ENCODE measurements around the gene TOPAZ1. TPM values are rescaled to one million over a fixed set of nuclear protein-coding genes. Genes with fewer than 3 reads are reported as not detected.

Gene TOPAZ1
- polyA plus RNA-seq, 3 donors, result not detected

DNA sequence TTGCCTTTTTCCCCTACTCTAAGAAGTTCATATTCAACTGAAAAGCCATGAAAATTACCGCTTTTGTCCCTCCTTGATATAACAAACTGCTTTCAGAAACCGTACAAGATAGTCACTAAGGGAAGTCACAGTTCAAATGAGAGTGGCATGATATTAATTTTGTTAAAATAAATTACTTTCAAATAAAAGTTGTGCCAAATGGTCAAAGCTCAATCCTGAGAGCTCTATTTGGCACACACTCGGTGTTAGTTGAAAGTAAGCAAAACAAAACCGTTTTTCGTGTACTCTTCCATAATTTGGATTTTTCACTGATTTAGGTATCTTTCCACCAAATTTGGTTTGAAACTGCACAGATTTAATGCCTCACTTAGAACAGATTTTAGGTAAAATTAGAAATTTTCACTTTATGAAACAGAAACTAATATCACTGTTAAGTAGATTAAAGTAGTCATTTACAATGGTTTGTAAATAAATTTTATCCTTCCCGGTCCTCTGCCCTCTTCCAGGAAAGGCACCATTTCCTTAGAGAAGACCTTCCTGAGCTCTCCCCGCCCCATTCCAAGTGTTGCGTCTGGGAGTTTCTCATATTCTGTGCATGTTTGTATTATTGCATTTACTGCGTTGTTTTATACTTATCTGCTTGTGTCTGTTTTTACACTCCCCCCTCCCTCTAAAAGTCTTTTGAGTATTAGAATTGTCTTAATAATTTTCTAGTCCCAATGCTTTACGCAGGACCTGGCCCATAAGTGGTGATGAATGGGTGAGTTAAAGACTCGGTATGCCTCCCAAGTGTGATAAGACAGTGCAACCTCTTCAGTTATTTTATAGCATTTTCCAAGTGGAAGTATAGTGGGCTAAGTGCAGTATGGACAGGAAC is 97.7 kb downstream of the TOPAZ1 start:
- Mint-ChIP-seq H3K4me1 (peaks cover 24% of the 10 kb centered on the region), H3K9me3 (no peaks in the 10 kb centered on the region), H3K4me3 (peak overlapping the region; percentile 99), H3K27ac (peak overlapping the region; percentile 97 to 99 (median 98)), H3K36me3 (peaks cover 1 to 3% of the 10 kb centered on the region in 2 donors), H3K27me3 (ENCODE audit: low read depth in 3 of 3) (peaks cover 0 to 2% (median 0%) of the 10 kb centered on the region in 3 donors)
- H2AFZ ChIP-seq (ENCODE audit: insufficient read depth, low read depth, low read length, poor library complexity, severe bottlenecking), result peak overlapping the region; percentile 83
- H3K36me3 ChIP-seq (replicated peaks in 1 of 2; ENCODE audit: control insufficient read depth in 1 of 2, insufficient read depth in 2 of 2, low read length in 2 of 2), result no peaks in the 10 kb centered on the region
- H4K20me1 ChIP-seq (ENCODE audit: insufficient read depth, low read length), result no peaks in the 10 kb centered on the region
- H3K9me3 ChIP-seq (replicated peaks in 1 of 2; ENCODE audit: control insufficient read depth in 1 of 2, insufficient read depth in 1 of 2, low read length in 2 of 2), result no peaks in the 10 kb centered on the region
- H3K27me3 ChIP-seq (ENCODE audit: control insufficient read depth in 2 of 2, insufficient read depth in 2 of 2, low read length in 2 of 2), result no peaks in the 10 kb centered on the region
- H3K27ac ChIP-seq (ENCODE audit: low read depth in 1 of 2, low read length in 2 of 2), result peak overlapping the region in 1 of 2 donors; percentile 98
- no peak for DNase-seq
- peaks cover 14 to 17% of the 10 kb centered on the region in 2 donors for H3K4me1 ChIP-seq (ENCODE audit: control insufficient read depth in 1 of 2, insufficient read depth in 2 of 2, low read length in 2 of 2)
- H3K4me3 ChIP-seq (replicated peaks in 1 of 3; ENCODE audit: low read depth in 2 of 3, low read length in 3 of 3), result peak overlapping the region; percentile 89 to 92 (median 91)
- 17% methylated on average over 3 of the region's 11 CpGs for WGBS (ENCODE audit: insufficient coverage)
- H3K9ac ChIP-seq (ENCODE audit: insufficient read depth, low read length, poor library complexity, severe bottlenecking), result peak overlapping the region; percentile 86
- intact Hi-C loops (cut with micrococcal nuclease), result loop anchor here (5.0 to 10.0 kb wide), 5 partner anchors 95 to 425 kb away; partner anchors contain the start of genes KIAA1143 (in 1 of the 2) and KIF15 (in 1 of the 2)
- peak overlapping the region; percentile 95 for H3K4me2 ChIP-seq (replicated peaks; ENCODE audit: extremely low read depth, low read length, poor library complexity, severe bottlenecking)
- TF ChIP-seq, protein P1, sequence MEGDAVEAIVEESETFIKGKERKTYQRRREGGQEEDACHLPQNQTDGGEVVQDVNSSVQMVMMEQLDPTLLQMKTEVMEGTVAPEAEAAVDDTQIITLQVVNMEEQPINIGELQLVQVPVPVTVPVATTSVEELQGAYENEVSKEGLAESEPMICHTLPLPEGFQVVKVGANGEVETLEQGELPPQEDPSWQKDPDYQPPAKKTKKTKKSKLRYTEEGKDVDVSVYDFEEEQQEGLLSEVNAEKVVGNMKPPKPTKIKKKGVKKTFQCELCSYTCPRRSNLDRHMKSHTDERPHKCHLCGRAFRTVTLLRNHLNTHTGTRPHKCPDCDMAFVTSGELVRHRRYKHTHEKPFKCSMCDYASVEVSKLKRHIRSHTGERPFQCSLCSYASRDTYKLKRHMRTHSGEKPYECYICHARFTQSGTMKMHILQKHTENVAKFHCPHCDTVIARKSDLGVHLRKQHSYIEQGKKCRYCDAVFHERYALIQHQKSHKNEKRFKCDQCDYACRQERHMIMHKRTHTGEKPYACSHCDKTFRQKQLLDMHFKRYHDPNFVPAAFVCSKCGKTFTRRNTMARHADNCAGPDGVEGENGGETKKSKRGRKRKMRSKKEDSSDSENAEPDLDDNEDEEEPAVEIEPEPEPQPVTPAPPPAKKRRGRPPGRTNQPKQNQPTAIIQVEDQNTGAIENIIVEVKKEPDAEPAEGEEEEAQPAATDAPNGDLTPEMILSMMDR (IDR thresholded peaks at IDR 0.05), result no peak
- peaks cover 38% of the 10 kb centered on the region for H3K79me2 ChIP-seq (ENCODE audit: insufficient read depth, low read length)

DNA sequence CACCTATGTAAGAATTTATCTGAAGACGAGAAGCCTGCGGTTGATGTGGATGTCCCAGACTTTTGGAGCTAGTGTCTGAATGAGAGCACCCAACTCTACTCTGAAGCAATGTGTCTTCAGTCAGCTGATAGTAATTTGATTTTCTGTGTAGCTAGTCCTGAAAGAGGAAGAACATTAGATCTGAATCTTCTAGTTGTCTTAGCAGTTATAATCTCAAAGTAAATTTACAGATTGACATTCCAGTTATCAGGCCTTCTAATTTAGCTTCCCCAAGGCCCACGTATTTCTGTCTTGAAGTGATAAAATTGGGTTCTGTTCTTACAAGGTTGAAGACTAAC is 98.3 kb downstream of the TOPAZ1 start:
- TF ChIP-seq, protein P1 (IDR thresholded peaks at IDR 0.05), result no peak

More for the DNA sequence above, 98.3 kb downstream of the TOPAZ1 start:
- H3K27me3 ChIP-seq (ENCODE audit: control insufficient read depth in 2 of 2, insufficient read depth in 2 of 2, low read length in 2 of 2), result no peaks in the 10 kb centered on the region
- H3K79me2 ChIP-seq (ENCODE audit: insufficient read depth, low read length), result peaks cover 38% of the 10 kb centered on the region
- peak overlapping the region in 1 of 2 donors; percentile 98 for H3K27ac ChIP-seq (ENCODE audit: low read depth in 1 of 2, low read length in 2 of 2)
- intact Hi-C loops (cut with micrococcal nuclease), result loop anchor here in 1 of 2 donors (10.0 kb wide), 1 partner anchor 95 kb away; no protein-coding TSS in a partner anchor
- no peak overlapping the region for H2AFZ ChIP-seq (ENCODE audit: insufficient read depth, low read depth, low read length, poor library complexity, severe bottlenecking)
- Mint-ChIP-seq H3K4me1 (peaks cover 24% of the 10 kb centered on the region), H3K36me3 (peaks cover 1 to 3% of the 10 kb centered on the region in 2 donors), H3K9me3 (no peaks in the 10 kb centered on the region), H3K27ac (peak overlapping the region in 6 of 7 donors; percentile 25 to 99 (median 81)), H3K4me3 (peak overlapping the region; percentile 3 to 99), H3K27me3 (ENCODE audit: low read depth in 3 of 3) (peaks cover 0 to 2% (median 0%) of the 10 kb centered on the region in 3 donors)
- H3K9me3 ChIP-seq (replicated peaks in 1 of 2; ENCODE audit: control insufficient read depth in 1 of 2, insufficient read depth in 1 of 2, low read length in 2 of 2), result no peaks in the 10 kb centered on the region
- no CpG with 5 or more reads among the region's 3 CpGs for WGBS (ENCODE audit: insufficient coverage)
- H3K9ac ChIP-seq (ENCODE audit: insufficient read depth, low read length, poor library complexity, severe bottlenecking), result no peak overlapping the region
- no peaks in the 10 kb centered on the region for H4K20me1 ChIP-seq (ENCODE audit: insufficient read depth, low read length)
- no peak for DNase-seq
- peak overlapping the region in 1 of 3 experiments; percentile 92 for H3K4me3 ChIP-seq (replicated peaks in 1 of 3; ENCODE audit: low read depth in 2 of 3, low read length in 3 of 3)
- no peaks in the 10 kb centered on the region for H3K36me3 ChIP-seq (replicated peaks in 1 of 2; ENCODE audit: control insufficient read depth in 1 of 2, insufficient read depth in 2 of 2, low read length in 2 of 2)
- H3K4me1 ChIP-seq (ENCODE audit: control insufficient read depth in 1 of 2, insufficient read depth in 2 of 2, low read length in 2 of 2), result peaks cover 14 to 17% of the 10 kb centered on the region in 2 donors
- peak overlapping the region; percentile 95 for H3K4me2 ChIP-seq (replicated peaks; ENCODE audit: extremely low read depth, low read length, poor library complexity, severe bottlenecking)
